HL-60/S4 treated with retinoic acid at 250 ng/mL for 4 days and 3 days (cell line): ENCODE measurements around the gene GFRAL.

ENCODE experiments used
- in situ Hi-C: fragments of 300-500 bp; cut with MboI; formaldehyde crosslinking; loops from 2 replicates; pipeline ENCODE4 v1.7.0; 2022; ENCODE audit warnings: low sequenced_read_pairs

Gene GFRAL

GRCh38 chr6:55423933-55424332 lies 96.7 kb downstream of the GFRAL start:
- in situ Hi-C loops = no loop called here

GRCh38 chr6:55433446-55434130 lies 106.3 kb downstream of the GFRAL start:
- in situ Hi-C loops = no loop called here

- in situ Hi-C loops = no loop called here
Observed at GRCh38 chr6:55437141-55437540, 109.9 kb downstream of the GFRAL start.

GRCh38 chr6:55438203-55438602 lies 110.9 kb downstream of the GFRAL start:
- in situ Hi-C loops = no loop called here

GRCh38 chr6:55443238-55444134 lies 116.2 kb downstream of the GFRAL start:
- in situ Hi-C loops = no loop called here

GRCh38 chr6:55445648-55446204 lies 118.5 kb downstream of the GFRAL start:
- in situ Hi-C loops = no loop called here

- in situ Hi-C loops = no loop called here
Observed at GRCh38 chr6:55447891-55448290, 120.6 kb downstream of the GFRAL start.

- in situ Hi-C loops = no loop called here
Observed at GRCh38 chr6:55448451-55448850, 121.2 kb downstream of the GFRAL start.

- in situ Hi-C loops = no loop called here
Observed at GRCh38 chr6:55449225-55449624, 122.0 kb downstream of the GFRAL start.

GRCh38 chr6:55450005-55450404 lies 122.7 kb downstream of the GFRAL start:
- in situ Hi-C loops = no loop called here
